ENCODE measurements around the gene MTCL1. TPM values are rescaled to one million over a fixed set of nuclear protein-coding genes. Genes with fewer than 3 reads are reported as not detected.

MTCL1 gene
- total and polyA plus RNA-seq, 2 of the 8 experiments (the other 6 are each of a cell fraction or from before 2014, with no cell fraction given), result 16.6 to 60.8 TPM

DNA sequence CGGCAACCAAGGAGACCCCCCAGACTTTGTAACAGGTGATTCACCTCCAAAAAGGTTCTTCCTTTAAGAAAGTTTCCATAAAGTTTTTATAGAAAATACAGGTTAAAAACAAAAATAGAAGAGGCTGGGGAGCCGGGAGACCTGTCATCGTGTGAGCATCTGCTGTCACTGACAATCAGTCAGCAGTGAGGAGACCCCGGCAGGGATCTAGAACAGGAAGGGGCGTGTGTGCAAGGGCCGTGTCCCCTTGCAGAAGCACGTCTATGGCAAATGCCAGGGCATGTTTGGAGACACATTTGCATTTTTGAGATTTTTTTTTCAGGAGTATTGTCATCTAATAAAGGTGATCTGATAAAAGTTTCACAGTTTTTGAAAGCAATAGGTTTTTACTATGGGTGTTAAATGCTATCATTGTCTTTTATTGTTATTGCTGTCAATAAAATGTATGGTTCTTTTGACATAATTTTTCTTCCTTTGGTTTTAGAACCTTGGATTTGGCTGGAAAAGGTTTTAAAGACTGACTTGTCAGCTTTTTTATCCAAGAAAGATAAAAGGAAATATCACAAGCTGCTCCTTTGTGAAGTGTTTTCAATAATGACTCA is 52.1 kb downstream of the MTCL1 start:
- Histone ChIP-seq H3K4ac (replicated peaks; ENCODE audit: insufficient read length, low read depth, low read length) (no peak overlapping the region), H3K9ac (replicated peaks in 1 of 4; ENCODE audit: extremely low read depth in 1 of 4, low read depth in 3 of 4, low read length in 3 of 4) (no peak overlapping the region), H4K8ac (ENCODE audit: extremely low read depth, insufficient read depth, low read length) (0 out of 2 replicates have a peak overlapping the region, but pooled peaks have one; percentile 14), H3K79me2 (ENCODE audit: control insufficient read depth in 1 of 2, insufficient read depth in 2 of 2, low read length in 2 of 2) (peaks cover 0 to 10% of the 10 kb centered on the region in 2 experiments; a peak in 1 of 4 replicates), H3K56ac (replicated peaks; ENCODE audit: insufficient read length, low read depth, low read length) (no peak overlapping the region), H3K79me1 (ENCODE audit: low read depth, low read length) (peaks cover 9% of the 10 kb centered on the region), H2AFZ (ENCODE audit: low read length) (no peak overlapping the region), H3K27ac (ENCODE audit: low read depth, low read length) (no peak overlapping the region), H4K5ac (ENCODE audit: insufficient read length, low read depth, low read length) (no peak overlapping the region), H3K36me3 (ENCODE audit: control insufficient read depth in 2 of 4, insufficient read depth in 4 of 4, low read length in 3 of 4) (peaks cover 1 to 19% (median 4%) of the 10 kb centered on the region in 4 experiments; a peak in 6 of 8 replicates), H2BK5ac (ENCODE audit: low read depth, low read length) (no peak overlapping the region), H4K91ac (replicated peaks; ENCODE audit: insufficient read length, low read length) (no peak overlapping the region), H3K27me3 (replicated peaks in 1 of 4; ENCODE audit: control insufficient read depth in 3 of 4, extremely low read depth in 1 of 4, insufficient read depth in 3 of 4, low read length in 3 of 4) (no peaks in the 10 kb centered on the region; a peak in 1 of 7 replicates), H3K9me3 (ENCODE audit: insufficient read depth in 2 of 2, low read depth in 1 of 2, low read length in 1 of 2) (peaks cover 0 to 5% of the 10 kb centered on the region in 2 experiments; a peak in 2 of 4 replicates), H3K14ac (ENCODE audit: insufficient read length) (no peak overlapping the region), H2BK20ac (ENCODE audit: low read length) (no peak overlapping the region), H4K20me1 (replicated peaks in 1 of 2; ENCODE audit: control insufficient read depth in 1 of 2, insufficient read depth in 2 of 2, low read length in 2 of 2) (no peaks in the 10 kb centered on the region), H3K4me2 (ENCODE audit: insufficient read depth in 1 of 2, low read depth in 2 of 2, low read length in 2 of 2) (no peak overlapping the region), H3K18ac (ENCODE audit: extremely low read depth, low read length) (no peak overlapping the region), H2AK5ac (ENCODE audit: low read depth, low read length) (no peak overlapping the region), H2BK12ac (ENCODE audit: low read depth, low read length) (no peak overlapping the region), H2BK120ac (replicated peaks; ENCODE audit: low read depth, low read length) (no peak overlapping the region), H3K23ac (ENCODE audit: insufficient read length) (no peak overlapping the region), H3K4me1 (replicated peaks in 1 of 4; ENCODE audit: control insufficient read depth in 3 of 4, insufficient read depth in 4 of 4, low read length in 3 of 4) (no peaks in the 10 kb centered on the region; a peak in 1 of 7 replicates), H3K23me2 (ENCODE audit: low read depth, low read length) (no peaks in the 10 kb centered on the region), H2BK15ac (ENCODE audit: low read length) (no peak overlapping the region), H3K4me3 (ENCODE audit: extremely low read depth in 1 of 4, insufficient read depth in 2 of 4, low read depth in 3 of 4, low read length in 4 of 4) (no peak overlapping the region)
- 93% methylated on average over 7 of the region's 7 CpGs; no CpG with 5 or more reads in 1 of the 2 experiments for WGBS, 2 experiments (ENCODE audit: extremely low coverage in 1 of 2, insufficient coverage in 1 of 2, insufficient read length in 1 of 2, insufficient replicate concordance in 2 of 2, low coverage in 1 of 2, low lambda C conversion rate in 2 of 2, missing lambda C conversion rate in 1 of 2)
- ChIA-PET POLR2A (ENCODE audit: partially characterized antibody) (no interaction called here), CTCF (ENCODE audit: partially characterized antibody) (interaction anchor here (0.6 to 1.1 kb wide), 2 partner anchors 9 to 171 kb away, joined by 4 to 5 read pairs; no protein-coding TSS in a partner anchor)
- DNase-seq (ENCODE audit: low read depth in 1 of 2, low spot score in 2 of 2), result no peak
- FAIRE-seq, result no peak
- TF ChIP-seq CBX8 (IDR thresholded peaks at IDR 0.05; ENCODE audit: borderline replicate concordance, low read depth, low read length) (no peak), SIN3A (conservative IDR thresholded peaks at IDR 0.05 in 1 of 2, IDR thresholded peaks at IDR 0.05 in 1 of 2; ENCODE audit: low read depth in 1 of 2, low read length in 2 of 2) (no peak), ZNF274 (IDR thresholded peaks at IDR 0.05; ENCODE audit: borderline replicate concordance, extremely low read depth, low read length) (no peak), EGR1 (IDR thresholded peaks at IDR 0.05; ENCODE audit: borderline replicate concordance, low read depth, low read length) (no peak), FOSL1 (IDR thresholded peaks at IDR 0.05; ENCODE audit: insufficient read depth, low read depth, low read length) (no peak), SP1 (IDR thresholded peaks at IDR 0.05; ENCODE audit: low read depth, low read length) (no peak), YY1 (IDR thresholded peaks at IDR 0.05; ENCODE audit: low read depth, low read length) (no peak), CBX5 (IDR thresholded peaks at IDR 0.05; ENCODE audit: low read depth, low read length) (no peak), POLR2AphosphoS5 (IDR thresholded peaks at IDR 0.05; ENCODE audit: low read depth, low read length) (no peak), ASH2L (IDR thresholded peaks at IDR 0.05; ENCODE audit: low read length) (no peak), TAF7 (optimal IDR thresholded peaks at IDR 0.05; ENCODE audit: borderline replicate concordance, low read depth, low read length) (no peak), BCL11A (IDR thresholded peaks at IDR 0.05; ENCODE audit: low read depth in 2 of 2, low read length in 2 of 2) (no peak), PHF8 (conservative IDR thresholded peaks at IDR 0.05; ENCODE audit: low read depth, low read length) (no peak), RXRA (IDR thresholded peaks at IDR 0.05; ENCODE audit: insufficient read depth, low read depth, low read length) (no peak)
